RPMI8226 (cell line): Measurements from ENCODE around the gene CENPF.
"Not testable (repeated sequence)": the region's sequence is repeated elsewhere in the genome, so short reads cannot be mapped to it uniquely, and the experiment has no call there.

ENCODE experiments used
- DNase-seq: peaks from one replicate; pipeline ENCODE4 v3.0.0-alpha.2; 2015

Gene CENPF

GRCh38 chr1:214664651-214665433 lies 61.8 kb downstream of the CENPF start:
- DNase-seq: no peak

GRCh38 chr1:214665606-214666110 lies 62.7 kb downstream of the CENPF start:
- no peak for DNase-seq

GRCh38 chr1:214666674-214667073 lies 63.7 kb downstream of the CENPF start:
- no peak for DNase-seq

- no peak for DNase-seq
Measured at GRCh38 chr1:214670098-214670497, 67.1 kb downstream of the CENPF start.

- DNase-seq: not testable (repeated sequence)
Measured at GRCh38 chr1:214673029-214673428, 70.0 kb downstream of the CENPF start.

- DNase-seq: no peak
Measured at GRCh38 chr1:214673576-214673975, 70.6 kb downstream of the CENPF start.

GRCh38 chr1:214675524-214675923 lies 72.5 kb downstream of the CENPF start:
- DNase-seq: not testable (repeated sequence)

GRCh38 chr1:214676747-214677146 lies 73.8 kb downstream of the CENPF start:
- no peak for DNase-seq

GRCh38 chr1:214677945-214678344 lies 75.0 kb downstream of the CENPF start:
- no peak for DNase-seq

GRCh38 chr1:214678386-214678785 lies 75.4 kb downstream of the CENPF start:
- no peak for DNase-seq

GRCh38 chr1:214683621-214684020 lies 80.6 kb downstream of the CENPF start:
- DNase-seq: no peak

GRCh38 chr1:214685906-214686305 lies 82.9 kb downstream of the CENPF start:
- DNase-seq: no peak

GRCh38 chr1:214686497-214686896 lies 83.5 kb downstream of the CENPF start:
- DNase-seq: no peak

- DNase-seq: no peak
Measured at GRCh38 chr1:214688891-214689290, 85.9 kb downstream of the CENPF start.

- DNase-seq: no peak
Measured at GRCh38 chr1:214694769-214695168, 91.8 kb downstream of the CENPF start.

GRCh38 chr1:214698559-214698958 lies 95.6 kb downstream of the CENPF start:
- no peak for DNase-seq

- DNase-seq: no peak
Measured at GRCh38 chr1:214700437-214700836, 97.4 kb downstream of the CENPF start.

GRCh38 chr1:214702556-214702955 lies 99.6 kb downstream of the CENPF start:
- DNase-seq: no peak

- DNase-seq: no peak
Measured at GRCh38 chr1:214707306-214708087, 104.5 kb downstream of the CENPF start.

GRCh38 chr1:214708321-214708955 lies 105.4 kb downstream of the CENPF start:
- no peak for DNase-seq

- no peak for DNase-seq
Measured at GRCh38 chr1:214709241-214709640, 106.2 kb downstream of the CENPF start.

GRCh38 chr1:214712737-214713136 lies 109.7 kb downstream of the CENPF start:
- DNase-seq: no peak
